D341Med (cell line): ENCODE measurements around the gene IL31RA.

Experiments
- DNase-seq: peaks from one replicate; pipeline ENCODE4 v3.0.0; 2012; ENCODE audit warnings: low spot score

The IL31RA gene

DNA sequence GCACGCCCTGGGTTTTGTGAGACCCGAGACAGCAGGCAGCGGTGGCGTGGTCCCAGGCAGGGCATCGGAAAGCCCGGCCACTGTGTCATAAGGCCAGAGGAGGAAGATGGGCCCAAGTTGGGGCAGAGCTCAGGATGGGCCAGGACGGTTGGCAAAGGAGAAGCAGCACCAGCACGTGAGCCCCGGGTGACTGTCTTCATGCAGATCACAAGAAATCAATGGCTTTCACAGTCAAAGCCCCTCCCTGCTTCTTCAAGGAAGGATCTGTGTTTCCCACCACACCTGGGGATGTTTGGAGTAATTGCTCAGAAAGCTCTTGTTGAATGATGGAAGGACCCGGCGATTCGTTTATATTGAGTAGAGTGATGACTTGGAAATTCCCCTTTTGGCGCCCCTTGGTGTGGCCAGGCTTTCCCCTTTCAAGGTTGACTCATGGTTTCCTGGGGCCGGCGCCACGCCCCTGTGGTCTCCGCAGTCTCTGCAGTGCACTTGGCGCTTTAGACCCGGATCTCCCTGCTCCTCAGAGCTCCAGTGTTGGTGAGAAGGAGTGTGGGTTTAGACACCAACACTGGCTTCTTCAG is 52.1 kb downstream of the IL31RA start:
- DNase-seq = peak; percentile 10

DNA sequence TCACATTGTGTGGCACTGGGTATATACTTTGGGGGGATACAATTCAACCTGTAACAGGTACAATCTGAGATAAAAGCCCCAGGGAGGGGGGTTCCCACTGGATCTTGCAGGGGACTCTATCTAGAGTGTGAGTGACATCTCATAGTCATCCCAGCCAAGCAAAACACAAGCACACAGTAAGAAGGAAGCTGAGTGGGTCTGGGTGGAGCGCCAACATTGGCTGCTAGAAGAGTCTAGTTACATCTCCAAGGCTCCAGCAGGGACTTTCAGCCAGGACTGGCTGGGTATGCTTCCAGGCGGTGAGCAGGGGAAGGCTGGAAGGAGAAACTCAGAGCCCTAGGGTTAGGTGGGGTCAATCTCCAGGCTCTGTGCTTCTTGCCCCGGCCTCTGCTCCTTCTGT is 53.0 kb downstream of the IL31RA start:
- peak; percentile 3 for DNase-seq

DNA sequence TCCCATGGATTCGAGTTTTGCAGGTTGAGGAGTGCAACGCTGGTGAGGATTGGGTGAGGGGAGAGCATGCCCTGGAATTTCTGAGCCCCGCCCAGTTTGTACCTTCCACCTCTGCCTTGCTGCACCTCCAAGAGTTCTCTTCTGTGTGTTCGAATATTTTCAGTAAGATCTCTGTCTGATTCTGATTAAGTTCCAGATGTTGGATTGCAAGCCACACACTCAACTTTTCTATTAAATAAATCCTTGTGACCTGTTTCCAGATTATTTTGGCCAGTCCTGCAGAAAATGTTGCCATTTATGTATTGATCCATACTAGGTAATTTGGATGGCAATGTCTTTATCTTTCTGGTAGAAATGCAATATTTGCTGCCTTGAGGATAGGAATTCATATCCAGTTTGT is 54.1 kb downstream of the IL31RA start:
- DNase-seq = no peak

DNA sequence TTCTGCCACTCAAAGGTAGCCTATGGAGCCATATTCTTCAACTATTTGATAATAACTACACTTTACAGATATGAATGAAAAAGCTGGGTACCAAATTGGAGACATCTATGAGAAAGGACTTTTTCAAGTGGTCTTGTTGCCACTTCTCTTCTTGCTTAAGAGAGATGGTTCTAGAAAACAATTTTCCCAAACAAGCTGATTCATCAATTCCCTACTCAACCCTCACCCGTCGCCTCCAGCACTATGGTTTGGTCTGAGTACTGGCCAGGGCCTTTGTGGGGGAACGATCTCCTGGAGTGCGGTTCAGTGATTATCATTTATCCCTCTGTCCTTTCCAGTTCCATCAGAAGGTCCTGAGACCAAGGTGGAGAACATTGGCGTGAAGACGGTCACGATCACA is 56.8 kb downstream of the IL31RA start:
- no peak for DNase-seq

DNA sequence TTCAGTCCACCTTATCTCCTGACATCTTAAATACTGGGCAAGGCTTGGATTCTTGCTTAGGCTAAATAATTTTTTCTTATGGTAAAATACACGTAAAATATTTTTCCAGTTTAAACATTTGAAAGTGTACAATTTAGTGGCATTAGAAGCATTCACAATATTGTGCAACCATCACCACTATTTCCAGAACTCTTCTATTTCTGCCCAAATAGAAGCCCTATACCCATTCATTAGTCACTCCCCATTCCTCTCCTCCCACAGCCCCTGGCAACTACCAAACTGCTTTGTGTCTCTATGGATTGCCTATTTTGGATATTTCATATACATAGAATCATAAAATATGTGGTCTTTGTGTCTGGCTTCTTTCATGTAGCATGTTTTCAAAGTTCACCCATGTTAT is 57.6 kb downstream of the IL31RA start:
- DNase-seq = no peak

DNA sequence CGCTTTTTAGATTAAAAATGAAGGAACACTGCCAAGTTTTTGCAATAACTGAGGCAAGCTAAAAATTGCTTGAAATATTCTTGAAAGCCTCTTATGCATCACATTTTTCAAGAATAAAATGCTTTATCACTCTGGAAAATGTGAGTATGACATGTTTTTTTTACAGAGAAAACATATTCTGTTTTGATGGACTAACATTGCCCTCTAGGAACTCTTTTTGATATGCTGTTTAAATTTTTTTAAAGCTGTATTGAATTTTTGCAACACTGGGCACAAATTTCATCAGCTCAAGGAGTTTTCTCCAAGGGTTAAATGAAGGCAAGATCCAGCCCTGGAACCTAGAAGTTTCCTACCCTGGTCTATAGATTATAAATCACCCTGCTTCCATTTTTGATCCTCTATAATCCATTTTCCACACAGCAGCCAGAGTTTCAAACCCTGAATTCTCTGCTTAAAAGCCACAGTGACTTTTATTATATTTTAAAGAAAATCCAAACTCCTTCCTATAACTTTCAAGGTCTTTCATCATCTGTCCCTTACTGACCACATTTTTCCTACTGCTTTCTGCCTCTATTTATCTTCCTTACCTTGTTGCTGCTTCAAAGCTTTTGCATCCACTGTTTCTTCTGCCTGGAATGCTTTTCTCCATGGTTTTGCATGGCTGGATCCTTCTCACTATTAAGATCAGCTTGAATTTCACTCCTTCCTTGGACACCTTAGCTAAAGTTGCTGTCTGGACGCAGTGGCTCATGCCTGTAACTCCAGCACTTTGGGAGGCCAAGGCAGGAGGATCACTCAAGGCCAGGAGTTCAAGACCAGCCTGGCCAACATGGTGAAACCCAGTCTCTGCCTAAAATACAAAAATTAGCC is 60.9 kb downstream of the IL31RA start:
- DNase-seq = no peak

DNA sequence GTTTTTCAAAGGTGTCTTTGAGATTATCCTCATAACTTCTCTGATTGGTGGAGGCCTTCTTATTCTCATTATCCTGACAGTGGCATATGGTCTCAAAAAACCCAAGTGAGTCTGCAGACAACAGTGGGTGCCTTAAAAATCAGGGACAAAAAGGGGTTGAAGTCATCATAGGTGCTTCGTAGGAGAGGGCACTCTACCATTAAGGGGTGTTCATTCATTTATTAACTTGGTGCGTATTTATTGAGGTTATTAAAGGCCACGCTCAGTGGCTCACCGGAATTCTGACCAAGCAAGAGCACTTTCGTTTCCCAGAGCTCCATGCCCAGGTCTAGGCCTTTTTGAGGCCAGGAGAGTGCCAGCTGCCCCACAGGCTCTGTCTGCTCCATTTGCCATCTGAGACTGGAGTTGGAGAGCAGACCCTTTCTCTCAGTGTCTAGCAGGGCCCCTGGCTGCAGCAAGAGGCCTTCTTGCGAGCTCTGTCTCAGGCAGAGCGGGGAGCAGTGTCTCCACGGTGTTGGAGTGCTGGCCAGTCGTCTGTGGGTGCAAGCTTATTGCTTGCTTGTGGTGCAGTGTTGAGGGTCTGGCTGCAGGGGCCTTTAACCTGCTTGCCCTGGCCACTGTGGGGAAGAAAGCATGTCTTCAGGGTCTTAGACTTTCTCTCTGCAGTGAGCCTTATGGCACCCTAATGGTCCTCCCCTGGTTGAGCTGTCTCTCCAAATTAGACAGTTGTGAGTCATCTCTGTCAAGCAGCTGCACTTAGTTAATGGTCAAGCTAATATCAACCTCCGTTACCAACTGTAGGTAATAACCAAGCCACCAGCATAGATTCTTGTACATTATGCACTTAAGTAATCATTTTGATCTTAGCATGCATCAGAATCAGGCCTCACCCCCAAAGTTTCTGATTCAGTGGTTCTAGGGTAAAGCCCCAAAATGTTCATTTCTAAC is 62.6 kb downstream of the IL31RA start:
- DNase-seq = no peak

DNA sequence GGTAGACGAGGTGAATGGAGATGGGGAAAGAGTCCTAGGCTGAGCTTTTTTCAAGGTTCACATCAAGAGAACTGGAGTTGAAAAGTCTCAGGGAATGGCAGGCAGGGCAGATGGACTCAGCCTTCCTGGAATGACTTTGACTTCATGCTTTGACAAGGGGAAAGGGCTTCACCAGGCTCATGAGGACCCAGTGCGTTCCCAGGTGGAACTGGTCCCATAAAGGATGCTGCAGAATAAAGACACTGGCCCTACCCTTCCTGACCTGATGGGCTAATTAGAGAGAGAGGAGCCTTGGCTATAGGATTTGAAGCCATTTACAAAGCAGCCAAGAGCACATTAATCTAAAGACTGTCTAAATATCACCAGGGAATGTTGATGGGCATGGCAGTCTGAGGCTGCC is 63.8 kb downstream of the IL31RA start:
- no peak for DNase-seq

DNA sequence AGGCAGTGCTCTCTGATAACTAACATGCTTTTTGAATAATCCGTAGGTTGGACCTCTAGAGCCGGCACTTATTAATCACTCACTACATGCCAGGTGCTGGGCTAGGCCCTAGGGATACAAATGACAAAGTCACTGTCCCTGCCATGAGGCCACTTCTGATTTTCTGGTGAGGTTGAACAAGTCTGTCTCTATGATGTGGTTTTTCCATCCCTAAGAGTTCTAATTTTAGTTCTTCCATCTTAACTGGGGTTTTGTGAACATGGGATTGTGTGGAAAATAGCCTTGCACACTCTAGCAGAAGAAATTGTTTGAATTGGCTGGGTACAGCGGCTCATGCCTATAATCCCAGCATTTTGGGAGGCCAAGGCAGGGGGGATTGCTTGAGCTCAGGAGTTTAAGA is 64.6 kb downstream of the IL31RA start:
- DNase-seq = no peak

DNA sequence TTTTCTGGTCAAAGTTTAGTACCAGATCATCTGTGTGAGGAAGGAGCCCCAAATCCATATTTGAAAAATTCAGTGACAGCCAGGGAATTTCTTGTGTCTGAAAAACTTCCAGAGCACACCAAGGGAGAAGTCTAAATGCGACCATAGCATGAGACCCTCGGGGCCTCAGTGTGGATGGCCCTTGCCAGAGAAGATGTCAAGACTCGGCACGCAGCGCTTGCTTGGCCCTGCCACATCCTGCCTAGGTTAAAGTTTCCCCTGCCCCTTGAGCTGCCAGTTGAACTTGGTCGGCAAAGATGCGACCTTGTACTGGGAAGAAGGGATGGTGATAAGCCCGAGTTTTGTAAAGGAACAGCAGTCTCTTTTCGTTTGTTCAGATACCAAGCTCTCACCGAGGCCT is 65.8 kb downstream of the IL31RA start:
- peak; percentile 4 for DNase-seq

DNA sequence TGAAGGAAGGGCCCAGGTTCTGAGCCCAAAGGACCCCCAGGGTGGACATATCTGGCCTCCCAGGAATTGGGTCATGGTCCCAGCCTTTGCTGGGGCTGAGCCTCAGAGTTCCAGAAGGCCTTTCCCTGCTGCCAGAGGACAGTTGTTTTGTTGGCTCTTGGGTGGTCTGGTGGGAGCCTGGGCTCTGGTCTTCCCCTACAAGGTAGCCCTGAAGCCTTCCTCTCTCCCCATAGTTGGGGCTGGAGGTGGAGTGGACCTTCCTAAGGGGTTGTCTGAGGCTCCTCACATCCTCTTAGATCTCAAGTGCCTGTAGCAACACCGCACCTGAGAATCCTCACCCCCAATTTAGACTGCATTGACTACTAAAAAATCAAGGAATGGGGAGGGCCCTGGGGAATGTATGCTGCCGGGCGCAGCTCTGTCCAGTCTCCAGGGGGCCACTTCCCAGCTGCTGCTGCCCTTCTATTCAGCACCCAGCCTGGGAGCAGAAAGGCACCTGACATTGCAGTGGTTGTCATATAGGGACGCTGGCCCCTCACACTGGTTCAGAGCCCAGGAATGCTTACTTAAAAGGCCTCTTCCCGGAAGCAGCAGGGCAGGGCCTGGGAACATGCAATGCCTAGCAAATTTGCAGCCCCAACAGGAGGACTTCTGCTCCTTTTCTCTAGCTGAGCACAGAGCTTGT is 66.4 kb downstream of the IL31RA start:
- DNase-seq = peak; percentile 4

DNA sequence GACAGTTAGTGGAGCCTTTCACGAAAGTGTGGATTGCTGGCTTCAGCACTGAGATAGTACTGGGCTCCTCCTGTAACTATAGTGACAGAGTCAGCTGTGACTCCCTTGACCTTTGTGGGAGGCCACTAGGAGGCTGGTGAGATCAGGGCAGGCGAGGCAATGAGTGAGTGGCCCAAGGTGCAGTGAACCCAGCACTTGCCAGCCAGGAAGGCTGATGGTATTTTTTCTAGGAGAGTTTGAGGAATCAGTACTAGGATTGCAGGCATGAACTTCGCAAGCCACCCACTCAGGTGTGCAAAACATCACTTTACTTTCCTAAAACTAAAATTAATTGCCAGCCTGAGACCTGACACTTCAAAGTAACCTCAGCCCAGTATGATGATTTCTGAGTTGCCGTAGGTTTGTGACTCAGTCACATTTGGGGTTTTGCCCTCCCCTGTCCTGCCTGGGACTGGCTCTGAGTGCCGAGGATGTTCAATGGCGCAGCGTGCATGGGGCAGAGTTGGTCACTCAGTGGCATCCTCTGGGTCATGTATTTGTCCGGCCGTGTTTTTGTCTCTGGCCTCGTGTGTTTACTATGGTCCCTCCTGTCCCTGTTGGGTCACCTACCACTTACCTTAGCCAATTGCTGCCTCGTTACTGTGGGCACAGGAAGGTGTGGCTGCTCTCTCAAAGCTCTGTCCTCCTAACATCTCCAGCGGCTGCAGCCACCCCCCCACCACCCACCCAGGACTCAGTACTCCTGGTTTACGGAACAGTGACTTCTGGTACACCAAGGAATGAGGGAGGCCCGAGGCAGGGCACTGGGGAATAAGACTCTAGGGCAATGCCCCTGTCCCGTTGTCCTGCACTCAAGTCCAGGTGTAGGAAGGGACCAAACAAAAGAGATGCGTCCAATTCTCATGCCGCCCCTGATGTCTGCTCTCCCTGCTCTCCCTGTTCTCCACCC is 67.2 kb downstream of the IL31RA start:
- peak; percentile 4 for DNase-seq

DNA sequence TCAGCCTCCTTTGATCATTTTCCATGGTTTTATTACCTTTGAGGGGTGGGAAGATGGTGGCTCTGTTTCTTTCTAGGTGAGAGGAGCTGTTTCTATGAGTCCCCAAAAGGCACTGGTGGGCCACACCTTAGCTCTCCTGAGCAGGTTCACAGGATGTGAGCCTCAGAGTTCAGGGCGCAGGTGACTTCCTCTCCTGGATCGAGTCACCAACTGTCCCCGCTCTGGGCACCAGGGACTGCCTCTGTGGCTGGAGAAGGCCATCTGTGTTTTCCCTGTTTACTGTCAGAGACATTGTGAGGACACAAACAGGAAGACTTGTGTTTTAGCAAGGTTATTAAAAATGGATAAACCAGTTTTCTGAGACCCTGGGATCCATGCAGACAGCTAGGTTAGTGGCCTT is 68.5 kb downstream of the IL31RA start:
- no peak for DNase-seq

DNA sequence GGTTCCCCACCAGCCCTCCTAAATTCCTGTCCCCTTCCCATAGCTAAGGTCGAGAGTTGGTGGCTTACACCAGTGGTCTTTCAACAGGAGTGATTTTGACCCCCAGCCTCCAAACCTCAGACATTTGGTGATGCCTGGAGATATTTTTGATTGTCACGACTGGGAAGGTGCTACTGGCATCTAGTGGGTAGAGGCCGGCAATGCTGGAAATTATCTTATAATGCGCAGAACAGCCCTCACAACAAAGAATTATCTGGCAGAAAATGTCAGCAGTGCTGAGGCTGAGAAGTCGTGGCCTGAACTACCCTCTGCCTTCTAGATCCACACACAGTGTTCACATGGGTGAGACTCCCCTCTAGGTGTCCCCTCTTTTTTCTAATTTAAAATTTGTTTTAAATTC is 69.6 kb downstream of the IL31RA start:
- DNase-seq = peak; percentile 14

DNA sequence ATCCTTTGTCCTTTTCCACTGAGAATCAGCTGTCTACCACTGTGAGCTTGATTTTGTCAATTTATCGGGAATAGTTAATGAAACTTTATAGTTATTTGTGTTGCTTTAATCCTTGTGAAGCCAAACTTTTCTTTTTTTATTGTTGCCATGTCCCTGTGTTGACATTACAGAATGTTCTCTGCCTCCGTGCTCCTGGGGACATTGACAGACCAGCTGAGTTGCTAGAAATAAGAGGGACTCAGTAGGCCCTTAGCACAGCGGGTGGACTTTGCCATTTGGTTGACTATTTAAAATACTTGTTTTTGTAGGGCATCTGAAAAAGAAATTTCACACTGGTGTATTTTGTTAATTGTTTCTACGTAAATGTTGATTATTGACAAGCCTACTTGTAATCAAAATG is 70.5 kb downstream of the IL31RA start:
- DNase-seq = no peak

DNA sequence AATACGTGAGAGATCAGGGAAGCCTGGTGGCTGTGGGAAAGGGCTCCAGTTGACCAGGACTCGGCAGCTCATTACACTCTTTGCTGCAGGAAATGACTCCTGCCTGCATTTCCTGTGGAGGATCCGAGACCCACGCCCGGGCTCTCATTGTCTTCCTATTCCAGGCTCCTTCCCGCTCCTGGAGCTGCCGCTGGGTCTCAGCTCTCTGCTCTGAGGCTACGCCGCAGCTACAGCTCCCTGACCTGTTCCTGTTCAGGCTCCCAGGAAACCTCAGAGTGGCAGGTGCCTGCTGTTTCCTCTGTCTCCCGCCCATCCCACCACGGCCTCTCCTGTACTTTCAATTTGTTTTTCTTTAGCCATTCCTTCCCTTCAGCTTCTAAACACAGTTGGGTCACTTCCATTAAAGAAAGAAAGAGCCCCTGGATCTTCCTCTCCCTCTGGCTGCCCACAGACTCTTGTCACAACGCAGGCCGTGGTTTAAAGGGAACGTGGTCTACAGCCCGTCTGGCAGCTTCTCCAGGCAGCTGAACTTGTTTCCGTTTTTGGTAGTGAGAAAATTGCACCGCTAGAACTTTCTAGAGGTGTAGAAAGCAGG is 72.1 kb downstream of the IL31RA start:
- no peak for DNase-seq

DNA sequence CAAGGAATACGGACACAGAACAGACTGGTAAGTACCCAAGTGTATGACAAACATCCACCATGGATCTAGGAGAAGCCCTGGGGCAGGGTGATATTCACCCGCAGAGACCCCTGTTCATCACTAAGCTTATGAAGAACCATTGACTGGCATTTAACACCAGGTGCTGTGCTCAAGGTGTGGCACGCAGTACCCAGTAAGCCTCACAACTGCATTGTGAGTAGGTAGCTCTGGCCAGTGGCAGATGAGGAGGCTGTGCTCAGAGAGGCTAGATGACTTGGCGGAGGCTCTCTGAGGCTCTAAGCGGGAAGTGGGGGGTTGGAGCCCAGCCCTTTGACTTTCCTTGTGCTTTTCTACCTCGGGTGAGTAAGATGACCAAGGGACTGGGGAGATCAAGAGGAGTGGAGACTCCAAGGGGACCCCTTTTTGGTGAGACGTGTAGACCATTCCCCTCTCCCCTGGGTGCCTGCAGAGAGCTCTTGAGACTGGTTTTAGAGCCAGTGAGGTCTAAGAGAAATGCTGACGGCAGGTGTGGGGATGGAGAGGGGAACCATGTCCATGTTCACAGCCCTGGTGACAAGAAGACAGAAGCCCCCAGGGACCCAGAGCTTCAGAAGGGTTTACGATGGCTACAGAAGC is 72.8 kb downstream of the IL31RA start:
- DNase-seq = no peak

DNA sequence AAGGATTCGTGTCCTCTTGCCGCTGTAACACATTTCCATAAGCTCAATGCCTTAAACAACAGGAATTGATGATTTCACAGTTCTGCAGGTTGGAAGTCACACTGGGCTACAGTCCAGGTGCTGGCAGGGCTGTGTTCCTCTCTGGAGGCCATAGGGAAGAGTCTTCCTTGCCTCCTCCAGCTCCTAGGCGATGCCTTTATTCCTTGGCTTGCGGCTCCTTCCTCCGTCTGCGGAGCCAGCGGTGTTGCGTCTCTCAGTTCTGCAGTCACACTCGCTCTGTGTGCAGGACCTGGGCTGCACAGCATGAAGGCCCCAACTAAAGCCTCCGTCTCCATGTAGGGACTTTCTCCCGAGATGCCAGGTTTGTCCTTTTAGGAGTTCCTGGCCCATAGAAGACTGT is 73.6 kb downstream of the IL31RA start:
- DNase-seq = no peak

DNA sequence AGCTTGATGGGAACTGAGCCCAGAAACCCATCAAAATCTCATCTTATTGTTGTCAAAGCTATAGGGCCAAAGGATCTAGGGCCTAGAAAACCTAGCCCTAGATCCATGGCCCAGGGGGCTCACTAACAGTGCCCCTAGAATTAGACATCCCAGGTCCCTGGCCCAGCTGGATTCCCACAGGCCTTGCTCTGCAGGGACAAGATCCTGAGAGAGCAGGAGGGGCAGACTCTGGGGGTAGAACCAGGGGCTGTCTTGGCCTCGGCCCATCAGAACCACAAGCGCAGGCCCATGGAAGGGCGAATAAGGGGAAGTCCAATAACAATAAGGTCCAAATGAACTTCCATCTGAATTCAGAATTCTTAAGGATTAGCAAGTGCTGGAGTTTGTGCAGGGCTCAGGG is 74.0 kb downstream of the IL31RA start:
- peak; percentile 3 for DNase-seq

DNA sequence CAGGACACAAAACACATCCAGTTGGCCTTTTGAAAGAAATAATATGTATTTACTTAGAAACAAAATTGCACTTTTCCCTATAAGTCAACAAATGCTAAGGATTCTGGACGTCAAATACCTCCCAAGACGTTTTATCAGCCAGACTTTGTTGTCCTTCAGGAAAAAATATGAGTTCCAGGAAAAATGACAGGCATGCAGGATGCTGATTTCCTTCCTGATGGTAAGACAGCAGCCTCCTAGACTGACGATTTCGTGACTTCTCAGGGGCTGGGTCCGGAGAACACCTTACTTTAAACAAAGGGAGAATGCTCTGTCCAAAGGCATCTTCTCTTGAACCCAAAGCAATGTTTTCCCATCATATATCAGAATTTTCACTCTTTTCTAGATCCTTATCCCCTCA is 74.6 kb downstream of the IL31RA start:
- DNase-seq = no peak
